Liver (tissue), 3 donors: ENCODE results near the gene ZFC3H1.

Experiments
- CTCF ChIP-seq: fragments of 150-350 bp; IDR thresholded peaks from 2 replicates; pipeline ENCODE4 v1.5.1; 2017; ENCODE audit warnings: improper control_type of control experiment, low read depth, low read length; ENCODE audit not compliant: missing input control
- FOXA2 ChIP-seq: IDR thresholded peaks from 2 replicates; pipeline ENCODE4 v1.6.1; 2016; ENCODE audit warnings: antibody characterized with exemption
- GABPA ChIP-seq, 2 donors: IDR thresholded peaks in 1 of 2; conservative IDR thresholded peaks in 1 of 2; 2 replicates each; pipeline ENCODE4 v1.6.1; 2016; ENCODE audit warnings: antibody characterized with exemption in 2 of 2, mild to moderate bottlenecking in 1 of 2, moderate library complexity in 1 of 2
- MAX ChIP-seq: IDR thresholded peaks from 2 replicates; pipeline ENCODE4 v1.6.1; 2016; ENCODE audit warnings: antibody characterized with exemption
- RAD21 ChIP-seq, 2 donors: IDR thresholded peaks; 2 replicates each; pipeline ENCODE4 v1.6.1; 2016; ENCODE audit warnings: antibody characterized with exemption in 2 of 2, mild to moderate bottlenecking in 2 of 2
- REST ChIP-seq: IDR thresholded peaks from 2 replicates; pipeline ENCODE4 v1.6.1; 2016; ENCODE audit warnings: antibody characterized with exemption, mild to moderate bottlenecking
- SP1 ChIP-seq: IDR thresholded peaks from 2 replicates; pipeline ENCODE4 v1.6.1; 2018; ENCODE audit warnings: antibody characterized with exemption, mild to moderate bottlenecking
- TAF1 ChIP-seq: conservative IDR thresholded peaks from 2 replicates; pipeline ENCODE4 v1.6.1; 2016; ENCODE audit warnings: antibody characterized with exemption, mild to moderate bottlenecking
- ZBTB33 ChIP-seq: IDR thresholded peaks from 2 replicates; pipeline ENCODE4 v1.6.1; 2016; ENCODE audit warnings: antibody characterized with exemption
- donor health status: healthy.
- donor health status: healthy.

- TF ChIP-seq SP1 (no peak), CTCF (no peak), ZBTB33 (no peak), MAX (no peak), REST (no peak), FOXA2 (no peak), RAD21 (IDR thresholded peaks at IDR 0.05) (no peak), GABPA (IDR thresholded peaks at IDR 0.05 in 1 of 2, conservative IDR thresholded peaks at IDR 0.05 in 1 of 2) (no peak), TAF1 (no peak)
Observed at GRCh38 chr12:71704920-71705319, 41.3 kb upstream of the ZFC3H1 start.
